HFFc6 (cell line): ENCODE data around the gene SLC7A8. TPM values are rescaled to one million over a fixed set of nuclear protein-coding genes. Genes with fewer than 3 reads are reported as not detected.

ENCODE experiments used
- DNase-seq: peaks from one replicate; pipeline ENCODE4 v3.0.0-alpha.2; 2018
- H3K27ac Mint-ChIP-seq: 2 replicates; pipeline ENCODE4 v1.8.0; 2020; ENCODE audit warnings: mild to moderate bottlenecking, mixed read lengths
- H3K27me3 Mint-ChIP-seq: 2 replicates; pipeline ENCODE4 v1.8.0; 2021; ENCODE audit warnings: mild to moderate bottlenecking, moderate library complexity, mixed read lengths; ENCODE audit not compliant: insufficient read depth
- H3K36me3 Mint-ChIP-seq: 2 replicates; pipeline ENCODE4 v1.8.0; 2021; ENCODE audit warnings: low read depth, mixed read lengths
- H3K4me1 Mint-ChIP-seq: 2 replicates; pipeline ENCODE4 v1.8.0; 2020; ENCODE audit warnings: low read depth, mixed read lengths
- H3K4me3 Mint-ChIP-seq: 2 replicates; pipeline ENCODE4 v1.8.0; 2020; ENCODE audit warnings: mild to moderate bottlenecking, moderate library complexity, mixed read lengths
- H3K9me3 Mint-ChIP-seq: 2 replicates; pipeline ENCODE4 v1.8.0; 2020; ENCODE audit warnings: mild to moderate bottlenecking, mixed read lengths
- total RNA-seq, 6 experiments: library from RNA; stranded (reverse); fragmentation: NEBNext Ultra II Directional; extraction: Animal tissue kit (Norgen Biotek cat#: 25700); gene quantifications; 2 replicates in 1 of 6; 3 replicates in 5 of 6; pipeline ENCODE4 v1.2.3, GENCODE V29; 2021
- TF ChIP-seq, protein P1 (sequence below): fragments of 200-600 bp; sonication (generic); IDR thresholded peaks from 2 replicates; pipeline ENCODE4 v1.5.0; 2021; ENCODE audit warnings: antibody characterized with exemption, mild to moderate bottlenecking

The SLC7A8 gene
- total RNA-seq, 6 experiments from 2014 or later = 13.0 to 24.2 (median 23.3) TPM

DNA sequence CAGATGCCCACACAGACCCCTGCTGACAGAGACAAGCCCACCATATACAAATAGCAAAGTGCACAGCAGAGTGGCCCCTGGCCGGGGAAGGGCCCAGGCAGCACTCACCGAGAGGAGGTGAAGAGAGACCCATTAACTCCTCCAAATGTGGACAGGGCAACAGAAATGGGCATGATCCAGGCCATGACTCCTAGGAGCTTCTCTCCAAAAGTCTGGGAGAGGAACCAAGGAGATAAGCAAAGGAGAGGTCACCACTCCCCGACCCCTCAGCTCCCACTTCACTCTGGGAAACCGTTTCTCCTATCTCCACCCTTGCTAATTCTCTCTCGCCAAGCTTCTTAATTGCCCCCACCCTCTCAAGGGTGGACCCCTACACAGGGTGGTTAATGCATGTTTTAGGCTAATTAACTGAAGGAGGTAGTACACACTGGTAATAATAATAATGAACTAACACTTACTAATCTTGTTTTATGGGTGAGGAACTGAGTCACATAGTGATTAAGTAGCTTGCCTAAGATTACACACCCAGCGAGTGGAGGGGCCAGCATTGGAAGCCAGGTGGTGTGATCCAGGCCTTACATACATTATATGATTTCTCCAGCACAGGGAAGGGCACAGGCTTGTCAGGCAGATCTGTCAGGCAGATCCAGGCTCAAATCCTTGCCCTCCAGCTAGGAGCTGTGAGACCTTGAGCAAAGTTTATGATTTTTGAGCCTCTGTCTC lies 45.5 kb downstream of the SLC7A8 start:
- no peak for DNase-seq
- TF ChIP-seq, protein P1, sequence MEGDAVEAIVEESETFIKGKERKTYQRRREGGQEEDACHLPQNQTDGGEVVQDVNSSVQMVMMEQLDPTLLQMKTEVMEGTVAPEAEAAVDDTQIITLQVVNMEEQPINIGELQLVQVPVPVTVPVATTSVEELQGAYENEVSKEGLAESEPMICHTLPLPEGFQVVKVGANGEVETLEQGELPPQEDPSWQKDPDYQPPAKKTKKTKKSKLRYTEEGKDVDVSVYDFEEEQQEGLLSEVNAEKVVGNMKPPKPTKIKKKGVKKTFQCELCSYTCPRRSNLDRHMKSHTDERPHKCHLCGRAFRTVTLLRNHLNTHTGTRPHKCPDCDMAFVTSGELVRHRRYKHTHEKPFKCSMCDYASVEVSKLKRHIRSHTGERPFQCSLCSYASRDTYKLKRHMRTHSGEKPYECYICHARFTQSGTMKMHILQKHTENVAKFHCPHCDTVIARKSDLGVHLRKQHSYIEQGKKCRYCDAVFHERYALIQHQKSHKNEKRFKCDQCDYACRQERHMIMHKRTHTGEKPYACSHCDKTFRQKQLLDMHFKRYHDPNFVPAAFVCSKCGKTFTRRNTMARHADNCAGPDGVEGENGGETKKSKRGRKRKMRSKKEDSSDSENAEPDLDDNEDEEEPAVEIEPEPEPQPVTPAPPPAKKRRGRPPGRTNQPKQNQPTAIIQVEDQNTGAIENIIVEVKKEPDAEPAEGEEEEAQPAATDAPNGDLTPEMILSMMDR = no peak
- no peaks in the 10 kb centered on the region for H3K9me3 Mint-ChIP-seq
- H3K4me3 Mint-ChIP-seq = no peak overlapping the region
- H3K4me1 Mint-ChIP-seq = peaks cover 22% of the 10 kb centered on the region
- no peak overlapping the region for H3K27ac Mint-ChIP-seq
- H3K27me3 Mint-ChIP-seq = peaks cover 1% of the 10 kb centered on the region
- no peaks in the 10 kb centered on the region for H3K36me3 Mint-ChIP-seq

DNA sequence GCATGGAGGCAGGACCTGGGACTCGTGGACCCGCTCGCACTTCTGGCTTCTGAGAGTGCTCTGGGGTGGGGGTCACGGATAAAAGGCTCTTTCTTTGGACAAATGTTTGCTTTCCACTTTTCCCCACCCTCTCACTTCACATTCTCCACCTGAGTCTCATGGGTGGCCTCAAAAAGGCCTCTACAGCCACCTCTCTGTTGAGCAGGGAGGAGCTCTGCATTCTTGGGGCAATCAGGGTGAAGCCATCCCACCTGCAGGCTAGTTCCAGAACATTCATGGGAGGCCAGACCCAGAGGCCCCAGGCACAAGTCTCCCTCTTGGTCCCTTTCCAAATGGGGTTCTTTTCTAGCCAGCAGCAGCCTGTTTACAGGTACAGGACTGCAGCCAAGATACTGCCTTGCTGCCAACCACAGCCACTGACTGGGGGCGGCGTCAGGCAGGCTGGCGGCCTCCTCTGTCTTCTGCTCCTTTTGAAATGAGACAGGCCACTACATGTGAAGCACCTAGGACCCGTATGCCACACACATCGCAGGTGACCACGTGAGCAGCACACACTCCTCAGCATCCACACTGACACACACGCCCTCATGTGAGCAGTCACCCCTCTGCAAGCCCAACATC lies 46.2 kb downstream of the SLC7A8 start:
- Mint-ChIP-seq H3K4me1 (peaks cover 19% of the 10 kb centered on the region), H3K9me3 (no peaks in the 10 kb centered on the region), H3K36me3 (no peaks in the 10 kb centered on the region), H3K27ac (no peak overlapping the region), H3K4me3 (no peak overlapping the region), H3K27me3 (peaks cover 1% of the 10 kb centered on the region)
- TF ChIP-seq, protein P1 = no peak
- no peak for DNase-seq

DNA sequence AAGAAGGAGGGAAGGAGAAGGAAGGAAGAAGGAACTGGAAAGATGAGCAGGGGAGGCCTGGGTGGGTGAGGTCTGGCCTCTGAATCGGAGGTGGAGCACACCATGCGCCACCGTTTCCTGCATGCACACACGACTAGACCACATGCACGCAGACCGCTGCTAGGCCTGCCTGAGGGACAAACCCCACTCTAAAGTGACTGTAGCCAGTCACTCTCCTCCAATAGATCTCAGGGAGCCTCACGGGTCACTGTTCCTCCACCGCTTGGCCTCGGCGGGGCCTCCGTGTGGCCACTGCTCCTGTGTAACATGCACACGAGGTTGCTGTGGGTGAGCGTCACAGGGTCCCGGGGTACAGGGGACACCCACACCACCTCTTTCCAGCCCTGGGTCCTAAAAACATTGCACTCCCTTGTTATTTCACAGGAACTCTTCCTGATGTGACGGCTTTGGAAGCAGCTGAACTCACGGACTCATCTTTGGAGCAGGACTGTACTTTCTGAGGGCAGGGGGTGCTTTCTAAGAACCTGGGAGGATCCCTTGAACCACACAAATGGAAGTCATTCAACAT lies 46.8 kb downstream of the SLC7A8 start:
- peaks cover 1% of the 10 kb centered on the region for H3K27me3 Mint-ChIP-seq
- TF ChIP-seq, protein P1 = no peak
- DNase-seq = no peak
- H3K36me3 Mint-ChIP-seq = no peaks in the 10 kb centered on the region
- no peak overlapping the region for H3K4me3 Mint-ChIP-seq
- H3K9me3 Mint-ChIP-seq = no peaks in the 10 kb centered on the region
- H3K27ac Mint-ChIP-seq = no peak overlapping the region
- H3K4me1 Mint-ChIP-seq = peaks cover 13% of the 10 kb centered on the region

DNA sequence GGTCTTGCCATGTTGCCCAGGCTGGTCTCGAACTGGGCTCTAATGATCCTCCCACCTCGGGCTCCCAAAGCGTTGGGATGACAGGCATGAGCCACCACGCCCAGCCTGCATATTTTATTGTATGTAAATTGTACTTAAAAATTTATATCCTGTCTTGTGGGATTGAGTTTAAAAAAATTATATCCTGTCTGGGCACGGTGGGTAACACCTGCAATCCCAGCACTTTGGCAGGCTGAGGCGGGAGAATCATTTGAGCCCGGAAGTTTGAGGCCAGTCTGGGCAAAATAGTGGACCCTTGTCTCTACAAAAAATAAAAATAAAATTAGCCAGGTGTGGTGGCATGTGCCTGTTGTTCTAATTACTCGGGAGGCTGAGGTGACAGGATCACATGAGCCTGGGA lies 50.5 kb downstream of the SLC7A8 start:
- TF ChIP-seq, protein P1 = no peak
- peaks cover 1% of the 10 kb centered on the region for H3K27me3 Mint-ChIP-seq

DNA sequence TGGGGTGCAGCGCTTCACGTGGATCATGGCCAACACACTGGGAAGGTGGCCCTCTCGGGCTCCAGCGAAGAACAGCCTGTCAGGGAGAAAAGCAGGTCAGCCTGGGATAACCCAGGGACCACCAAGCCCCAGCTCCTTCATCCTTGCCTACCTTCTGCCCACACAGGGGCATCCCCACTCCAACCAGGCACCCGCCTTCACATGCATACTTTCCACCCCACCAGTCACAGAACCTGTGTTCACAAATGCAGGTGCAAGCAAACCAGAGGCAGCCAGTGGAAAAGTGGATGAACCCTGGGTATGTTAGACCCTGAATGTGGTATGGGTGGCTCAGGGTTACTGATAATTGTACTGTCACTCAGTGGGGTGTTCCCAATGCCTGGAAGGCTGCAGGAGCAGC lies 52.0 kb downstream of the SLC7A8 start:
- Mint-ChIP-seq H3K4me1 (peaks cover 6% of the 10 kb centered on the region), H3K27ac (no peak overlapping the region), H3K9me3 (no peaks in the 10 kb centered on the region), H3K27me3 (peaks cover 1% of the 10 kb centered on the region), H3K36me3 (peaks cover 11% of the 10 kb centered on the region), H3K4me3 (no peak overlapping the region)
- TF ChIP-seq, protein P1 = no peak
- DNase-seq = no peak

More for the DNA sequence above, 50.5 kb downstream of the SLC7A8 start:
- no peaks in the 10 kb centered on the region for H3K9me3 Mint-ChIP-seq
- H3K27ac Mint-ChIP-seq = no peak overlapping the region
- no peak overlapping the region for H3K4me3 Mint-ChIP-seq
- H3K36me3 Mint-ChIP-seq = peaks cover 8% of the 10 kb centered on the region
- no peak for DNase-seq
- peaks cover 12% of the 10 kb centered on the region for H3K4me1 Mint-ChIP-seq
